GM18499 (cell line): ENCODE results near the gene CYP11A1.

ENCODE experiments used
- ATAC-seq: cut with Tn5 transposase; IDR thresholded peaks from one replicate; pipeline ENCODE4 v1.9.1; 2021; ENCODE audit warnings: moderate number of reproducible peaks; ENCODE audit not compliant: insufficient read depth, unreplicated experiment

CYP11A1 gene

DNA sequence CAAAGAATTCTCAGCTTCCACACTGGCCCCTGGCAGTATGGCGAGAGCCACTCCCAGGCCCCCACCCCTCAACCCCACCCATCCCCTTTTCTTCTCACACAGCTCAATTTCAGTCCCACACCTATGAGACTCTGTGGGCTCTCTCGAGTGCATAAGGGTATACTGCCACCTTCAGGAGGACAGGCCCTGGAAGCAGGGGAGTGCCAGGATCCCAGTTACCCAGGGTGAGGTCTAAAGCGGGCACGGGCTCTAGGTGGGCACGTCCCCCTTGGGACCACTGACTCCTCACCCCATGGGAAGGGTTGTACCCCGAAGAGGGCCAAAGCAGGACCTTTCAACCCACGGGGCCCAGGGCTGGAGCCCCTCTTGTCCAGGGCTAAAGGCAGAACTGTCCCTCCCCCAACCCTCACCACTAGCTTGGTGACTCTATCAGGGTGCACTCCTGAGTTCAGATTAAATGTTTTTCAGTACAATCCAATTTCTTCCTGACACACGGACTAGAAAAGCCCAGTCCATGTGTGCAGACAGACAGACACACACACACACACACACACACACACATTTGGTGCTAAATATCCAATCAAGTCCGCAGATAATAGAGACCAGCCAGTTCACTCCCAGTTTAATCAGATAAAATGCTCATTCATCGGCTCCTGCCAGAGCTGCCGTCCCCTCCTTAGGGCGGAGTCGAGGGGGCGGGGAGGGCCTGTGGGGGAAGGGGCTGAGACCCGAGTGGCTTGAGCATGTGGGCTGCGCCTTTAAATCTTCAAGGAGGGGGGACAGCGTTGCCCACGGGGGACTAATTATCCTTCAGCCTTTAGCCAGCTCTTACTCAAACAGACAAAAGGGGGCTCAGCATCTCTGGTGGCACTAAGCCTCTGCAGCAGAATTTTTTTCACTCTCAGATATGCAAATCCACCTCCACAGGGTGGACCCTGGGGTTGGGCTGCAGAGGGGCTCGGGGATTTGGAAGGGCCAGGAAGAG lies 59.3 kb downstream of the CYP11A1 start:
- ATAC-seq = no peak

DNA sequence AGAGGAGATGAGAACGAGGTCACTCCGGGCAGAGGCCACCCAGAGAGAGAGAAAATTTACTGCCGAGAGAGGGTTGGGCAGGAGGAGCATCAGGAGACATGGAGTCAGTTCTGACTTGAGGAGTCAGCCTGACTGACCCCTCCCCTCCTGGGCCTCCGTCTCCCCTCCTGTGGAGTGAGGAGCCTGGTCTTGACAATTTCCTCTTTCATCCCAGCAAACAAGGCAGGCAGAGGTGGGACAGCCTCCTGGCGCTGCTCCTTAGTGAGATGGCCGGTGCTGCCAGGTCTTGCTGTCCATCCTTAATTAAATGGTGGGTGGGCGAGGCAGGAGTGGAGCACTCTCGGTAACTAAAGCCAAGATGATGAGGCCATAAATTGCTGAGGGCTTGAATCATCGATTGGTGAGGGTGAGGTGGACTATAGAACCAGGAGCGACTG lies 60.6 kb downstream of the CYP11A1 start:
- ATAC-seq = no peak

DNA sequence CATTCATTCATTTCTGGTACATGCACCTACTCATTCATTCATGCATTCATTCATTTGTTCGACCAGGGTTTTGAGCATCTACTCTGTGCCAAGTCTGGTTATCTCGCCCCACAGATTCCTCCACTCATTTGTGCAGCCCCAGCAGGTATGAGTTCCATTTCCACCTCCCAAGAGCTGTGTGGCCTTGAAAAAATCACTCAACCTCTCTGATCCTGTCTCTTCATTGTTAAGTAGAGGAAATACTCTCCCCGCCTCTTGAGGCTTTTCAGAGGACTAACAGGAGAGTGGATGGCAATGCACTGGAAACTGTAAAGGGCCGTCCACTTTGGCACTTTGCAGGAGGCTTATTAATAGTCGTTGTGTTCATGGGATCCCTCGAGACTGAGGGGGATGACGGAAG lies 61.8 kb downstream of the CYP11A1 start:
- ATAC-seq = no peak

DNA sequence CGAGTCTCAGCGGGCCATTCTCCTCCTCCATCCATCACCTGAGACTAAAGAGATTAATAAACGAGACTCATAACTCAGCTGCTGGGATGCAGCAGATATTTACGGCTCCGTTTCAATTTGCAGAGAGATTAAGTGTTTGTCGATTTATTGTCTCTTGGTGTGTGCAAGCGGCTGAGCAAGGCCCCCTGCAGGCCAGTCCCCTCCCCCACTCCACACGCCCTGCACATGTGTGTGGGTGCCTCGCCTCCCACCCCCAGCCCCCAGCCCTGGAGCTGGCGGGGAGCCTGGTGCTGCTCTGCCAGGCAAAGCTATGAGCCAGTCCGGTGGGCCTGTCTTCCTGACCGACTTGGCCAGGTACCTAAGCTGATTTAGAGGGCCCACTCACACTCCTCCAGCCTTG lies 63.0 kb downstream of the CYP11A1 start:
- ATAC-seq = no peak

DNA sequence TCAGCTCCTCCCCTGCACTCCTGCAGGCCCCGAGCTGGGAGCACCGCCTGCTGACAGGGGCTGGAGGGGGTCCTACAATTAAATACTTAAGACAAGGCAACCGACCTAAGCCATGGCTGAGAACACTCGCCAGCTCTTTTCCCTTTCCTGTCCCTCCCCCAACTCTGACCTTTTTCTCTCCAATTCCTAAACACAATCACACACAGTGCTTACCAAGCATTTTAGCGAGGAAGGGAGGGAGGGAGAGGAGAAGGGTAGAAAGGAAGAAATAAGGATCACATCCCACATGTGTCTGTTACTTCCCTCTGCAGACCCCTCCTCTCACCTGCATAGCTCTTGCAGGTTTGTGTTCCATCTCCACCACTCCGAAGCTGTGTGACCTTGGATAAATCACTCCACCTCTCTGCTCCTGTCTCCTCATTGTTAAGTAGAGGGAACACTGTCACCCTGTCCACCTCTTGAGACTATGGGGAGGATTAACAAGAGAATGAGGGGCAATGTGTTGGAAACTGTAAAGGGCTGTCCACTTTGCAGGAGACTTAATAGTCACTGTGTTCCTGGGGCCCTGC lies 63.6 kb downstream of the CYP11A1 start:
- no peak for ATAC-seq

DNA sequence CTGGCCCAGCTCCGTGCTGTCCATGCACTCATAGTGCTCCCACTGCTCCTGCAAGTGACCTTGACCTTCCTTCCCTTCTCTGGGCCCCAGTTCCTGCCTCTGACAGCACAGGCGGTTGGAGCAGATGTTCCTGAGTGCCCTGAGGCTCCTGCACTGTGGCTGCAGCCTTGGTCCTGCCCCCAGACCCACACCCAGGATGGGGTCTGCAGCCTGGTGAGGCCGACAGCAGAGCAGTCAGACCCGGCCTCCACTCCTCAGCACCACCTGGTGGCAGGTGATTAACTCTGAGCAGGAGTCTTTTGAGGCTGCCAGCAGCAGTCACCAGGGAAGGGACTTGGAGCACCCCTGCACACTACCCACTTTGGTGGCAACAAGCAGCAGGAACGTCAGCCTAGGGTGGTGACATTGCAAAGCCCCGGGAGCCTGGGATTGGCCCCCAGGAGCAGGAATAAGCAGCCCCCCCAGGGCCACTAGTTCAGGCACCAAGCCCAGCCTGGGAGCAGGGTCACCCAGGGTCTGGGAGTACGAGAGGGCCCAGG lies 64.6 kb downstream of the CYP11A1 start:
- ATAC-seq = no peak

DNA sequence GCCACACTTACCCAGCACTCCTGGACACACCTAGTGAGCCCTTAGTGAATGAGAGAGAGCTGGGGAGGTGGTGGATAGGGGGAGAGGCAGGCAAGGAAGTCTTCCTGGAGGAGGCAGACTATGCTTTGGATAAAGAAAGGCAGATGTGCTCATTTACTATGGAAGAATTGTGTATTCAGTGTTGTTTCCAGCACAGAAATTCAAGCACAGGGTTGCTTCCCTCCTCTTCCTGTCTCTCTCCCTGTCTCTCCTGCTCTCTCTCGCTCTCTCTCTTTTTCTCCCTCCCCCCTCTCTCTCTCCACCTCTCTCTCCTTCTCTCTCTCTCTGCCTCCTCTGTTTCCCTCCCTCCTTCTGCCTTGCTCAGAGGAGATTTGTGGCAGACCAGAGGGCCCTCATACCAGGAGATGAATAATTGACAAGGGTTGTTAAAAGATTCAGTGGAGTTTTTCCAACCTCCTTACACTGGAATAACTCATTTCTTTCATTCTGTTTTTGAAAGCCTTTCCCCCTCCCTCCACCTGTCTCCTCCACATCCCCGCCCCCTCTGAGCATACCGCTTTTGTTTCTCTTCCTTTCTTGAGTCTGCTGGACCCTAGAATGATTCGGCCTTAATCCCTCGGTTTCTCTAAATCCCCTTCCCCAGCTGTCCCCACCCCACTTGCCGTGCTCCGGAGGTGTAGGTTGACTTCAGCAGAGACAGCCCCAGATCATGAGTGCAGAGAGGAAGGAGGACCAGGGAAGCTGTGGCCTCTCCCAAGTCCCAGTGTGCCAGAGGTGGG lies 65.7 kb downstream of the CYP11A1 start:
- no peak for ATAC-seq

DNA sequence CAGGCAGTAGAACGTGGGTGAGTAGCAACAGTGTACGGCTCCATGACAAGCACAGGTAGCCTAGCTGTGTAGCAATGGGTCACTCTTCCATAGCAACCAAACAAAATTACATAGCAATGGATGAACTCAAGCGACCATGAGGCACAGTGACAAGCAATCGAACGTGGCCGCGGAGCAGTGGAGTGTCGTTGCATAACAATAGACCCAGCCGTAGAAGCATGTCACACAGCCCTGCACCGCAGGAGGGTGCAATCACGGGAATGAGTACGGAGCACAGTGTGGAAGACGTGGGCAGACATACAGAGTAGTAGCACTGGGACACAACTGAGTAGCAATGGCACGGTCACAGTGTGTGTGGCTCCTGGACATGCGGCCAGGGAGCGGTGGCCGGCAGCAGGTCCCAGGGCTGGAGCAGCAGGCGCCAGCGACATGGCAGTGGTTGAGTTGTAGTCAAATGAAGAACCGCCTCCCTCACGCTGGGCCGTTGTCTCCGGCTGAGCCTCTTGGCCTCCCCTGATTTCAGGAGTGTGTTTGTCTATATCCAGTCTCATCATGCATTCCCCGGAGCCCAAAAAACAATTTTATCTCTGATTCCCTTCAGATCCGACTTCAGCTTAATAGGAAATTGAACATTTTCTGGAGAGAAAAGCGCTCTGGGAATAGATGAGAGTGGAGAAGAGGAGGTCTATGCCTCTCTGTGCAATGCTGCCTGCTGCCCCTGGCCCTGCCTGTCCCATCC lies 67.2 kb downstream of the CYP11A1 start:
- no peak for ATAC-seq

DNA sequence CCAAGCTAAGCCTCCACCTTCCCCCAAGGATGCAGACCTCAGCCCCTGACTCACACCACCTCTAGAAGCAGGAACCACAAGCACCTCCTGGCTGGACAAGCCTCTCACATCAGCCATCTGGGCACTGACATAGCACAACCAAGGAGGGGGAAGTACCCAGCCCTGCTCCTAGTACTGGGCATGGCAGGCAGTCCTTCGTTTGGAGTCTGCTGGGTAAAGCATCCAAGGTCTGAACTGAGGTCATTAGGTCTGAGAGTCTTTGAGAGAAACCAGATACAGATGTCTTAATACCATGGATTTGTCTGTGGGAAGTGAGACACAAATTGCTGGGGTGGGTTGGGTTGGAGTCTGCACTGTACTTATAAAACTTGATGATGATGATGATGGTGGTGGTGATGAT lies 69.6 kb downstream of the CYP11A1 start:
- ATAC-seq = no peak

DNA sequence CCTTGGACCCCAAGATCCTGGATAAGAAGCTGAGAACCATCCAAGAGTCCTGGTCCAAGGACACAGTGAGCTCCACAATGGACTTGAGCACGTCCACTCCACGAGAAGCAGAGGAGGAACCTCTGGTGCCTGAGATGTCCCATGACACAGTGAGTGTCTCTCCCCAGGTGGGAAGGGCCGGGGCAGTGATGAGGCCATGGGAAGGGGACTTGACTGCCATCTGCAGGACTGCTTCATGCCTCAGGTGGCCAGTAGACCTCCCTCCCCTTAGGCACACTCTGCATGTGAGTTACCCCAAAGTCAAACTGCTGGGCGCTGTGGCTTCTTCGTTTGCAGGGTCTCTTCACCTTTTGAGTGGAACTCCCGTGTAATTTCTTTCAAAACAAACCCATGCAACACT lies 71.6 kb downstream of the CYP11A1 start:
- ATAC-seq = no peak

DNA sequence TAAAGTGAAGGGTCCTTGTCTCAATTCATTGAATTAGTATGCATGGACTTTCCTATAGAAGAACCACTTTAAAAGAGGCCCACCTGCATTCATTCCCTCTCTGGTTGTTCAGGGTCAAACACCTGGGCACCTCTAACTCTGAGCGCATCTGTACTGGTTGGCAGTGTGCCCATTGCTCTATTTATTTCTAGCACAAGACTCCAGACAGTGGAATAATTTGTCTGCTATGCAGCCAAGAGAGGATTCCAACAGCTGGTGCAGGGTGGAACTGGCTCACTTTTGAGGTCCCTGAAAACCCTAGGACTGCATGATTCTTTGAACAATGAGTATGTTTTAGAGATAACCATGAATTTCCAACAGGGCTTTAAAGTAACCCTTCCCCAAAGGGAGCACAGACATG lies 73.4 kb downstream of the CYP11A1 start:
- no peak for ATAC-seq

DNA sequence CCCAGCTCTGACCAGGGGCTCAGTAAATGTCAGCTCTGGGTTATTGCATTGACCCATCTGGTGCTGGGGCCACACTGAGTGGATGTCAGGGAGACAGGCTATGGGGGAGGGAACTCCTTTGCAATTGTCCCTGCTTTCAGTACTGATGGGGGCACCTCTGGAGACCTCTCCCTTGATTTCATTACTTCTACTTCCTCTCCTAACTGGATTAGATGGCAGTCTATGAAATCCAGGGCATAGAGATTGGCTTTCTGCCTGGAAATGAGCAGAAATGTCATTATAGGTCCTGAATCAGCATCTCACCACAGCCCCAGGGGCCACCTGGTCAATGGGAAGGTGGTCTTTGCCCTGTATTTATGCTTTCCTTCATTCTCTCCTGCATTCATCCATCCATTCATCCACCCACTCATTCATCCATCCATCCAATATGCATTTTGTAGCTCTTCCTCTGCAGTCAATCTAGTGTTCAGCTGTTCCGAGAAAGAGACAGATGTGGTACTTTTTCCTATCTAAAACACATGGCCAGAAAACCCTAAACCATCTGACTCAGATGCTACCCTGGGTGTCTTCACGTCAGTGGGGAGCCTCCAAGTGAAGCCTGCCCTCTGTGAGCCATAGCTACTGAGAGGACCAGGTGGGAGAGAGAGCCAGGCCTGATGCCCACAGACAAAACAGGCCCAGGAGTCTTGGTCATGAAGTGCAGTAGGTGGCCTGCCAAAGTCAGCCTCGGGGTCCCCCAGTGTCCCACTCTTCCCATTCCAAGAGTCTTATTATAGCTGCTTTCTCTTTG lies 74.2 kb downstream of the CYP11A1 start:
- no peak for ATAC-seq

DNA sequence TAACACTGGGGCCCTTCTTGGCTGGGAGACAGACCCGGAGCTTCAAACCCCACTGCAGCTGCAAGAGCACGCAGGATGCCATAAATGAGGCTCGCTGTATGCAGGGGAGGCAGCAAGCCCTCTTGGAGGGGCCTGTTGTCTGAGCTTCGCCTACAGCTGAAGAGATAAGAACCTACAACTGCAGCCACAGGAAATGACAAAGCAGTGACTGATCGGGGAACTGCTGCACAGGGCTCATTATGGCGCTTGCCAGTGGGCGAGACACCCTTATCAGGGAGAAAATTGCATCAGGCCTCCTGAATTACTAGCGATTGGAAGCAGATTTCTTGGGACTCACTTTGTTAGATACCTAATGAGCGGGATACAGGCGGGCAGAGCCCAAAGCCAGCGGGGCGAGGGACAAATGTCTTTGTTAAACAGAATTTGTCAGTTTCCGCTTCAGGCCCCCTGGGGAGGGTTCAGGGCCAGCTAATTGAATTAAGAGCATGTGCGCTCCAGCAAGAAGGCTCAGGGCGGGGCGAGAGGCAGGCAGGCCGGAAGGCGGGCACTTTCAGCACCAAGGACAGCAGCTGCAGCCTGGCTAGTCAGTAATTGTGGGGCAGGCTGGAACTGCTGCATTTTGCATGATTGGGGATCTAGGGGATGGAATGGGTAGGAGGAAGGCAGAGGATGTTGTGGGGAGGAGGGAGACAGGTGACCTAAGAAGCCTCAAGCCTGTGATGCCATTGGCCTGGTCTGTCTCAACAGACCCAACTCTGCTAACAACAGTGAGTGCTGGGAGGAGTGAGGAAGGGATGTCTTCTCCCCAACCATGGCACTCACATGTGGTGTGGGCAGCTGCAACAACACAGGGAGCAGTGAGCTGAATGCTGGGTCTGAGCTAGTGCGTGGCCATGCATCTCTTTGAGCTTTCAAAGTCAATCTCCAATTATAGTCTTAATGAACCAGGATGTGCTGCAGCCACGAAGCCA lies 76.1 kb downstream of the CYP11A1 start:
- no peak for ATAC-seq

DNA sequence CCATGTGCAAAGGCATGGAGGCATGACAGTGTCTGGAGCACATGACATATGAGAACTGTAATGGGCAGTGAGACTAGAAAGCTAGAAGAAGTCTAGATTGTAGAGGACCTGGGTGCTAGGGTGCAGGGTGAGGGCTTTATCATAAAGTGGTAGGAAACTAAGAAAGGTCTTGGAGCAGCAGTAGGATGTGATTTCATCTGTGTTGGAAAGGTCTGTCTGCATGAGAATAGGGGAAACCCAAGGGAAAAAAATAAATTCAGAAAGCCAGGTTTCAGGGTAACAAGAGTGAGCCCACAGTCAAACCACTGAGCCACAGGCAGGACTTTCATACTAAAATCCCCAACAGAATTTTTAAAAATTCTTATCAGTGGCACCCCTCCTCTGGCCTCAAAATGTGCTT lies 76.8 kb downstream of the CYP11A1 start:
- no peak for ATAC-seq

DNA sequence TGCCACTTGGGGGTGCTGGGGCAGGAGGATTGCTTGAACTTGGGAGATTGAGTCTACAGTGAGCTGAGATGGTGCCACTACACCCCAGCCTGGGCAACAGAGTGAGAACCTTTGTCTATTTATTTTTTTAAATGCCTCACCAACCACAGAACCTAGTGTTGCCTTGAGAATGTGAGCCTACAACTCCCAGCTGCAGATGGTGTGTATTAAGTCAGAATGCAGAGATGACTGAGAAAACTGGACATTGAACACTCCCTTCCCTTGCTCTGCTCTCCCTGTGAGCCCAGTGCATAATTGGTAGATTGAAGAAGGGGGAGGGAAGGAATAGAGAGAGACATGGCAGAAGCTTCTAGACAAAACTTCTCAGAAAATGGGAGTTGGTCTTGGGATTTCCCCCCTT lies 77.8 kb downstream of the CYP11A1 start:
- ATAC-seq = no peak
